HFFc6 (cell line): ENCODE results near the gene ADGRF5. TPM values are rescaled to one million over a fixed set of nuclear protein-coding genes. Genes with fewer than 3 reads are reported as not detected.

Source experiments
- DNase-seq: peaks from one replicate; pipeline ENCODE4 v3.0.0-alpha.2; 2018
- H3K27ac Mint-ChIP-seq: 2 replicates; pipeline ENCODE4 v1.8.0; 2020; ENCODE audit warnings: mild to moderate bottlenecking, mixed read lengths
- H3K27me3 Mint-ChIP-seq: 2 replicates; pipeline ENCODE4 v1.8.0; 2021; ENCODE audit warnings: mild to moderate bottlenecking, moderate library complexity, mixed read lengths; ENCODE audit not compliant: insufficient read depth
- H3K36me3 Mint-ChIP-seq: 2 replicates; pipeline ENCODE4 v1.8.0; 2021; ENCODE audit warnings: low read depth, mixed read lengths
- H3K4me1 Mint-ChIP-seq: 2 replicates; pipeline ENCODE4 v1.8.0; 2020; ENCODE audit warnings: low read depth, mixed read lengths
- H3K4me3 Mint-ChIP-seq: 2 replicates; pipeline ENCODE4 v1.8.0; 2020; ENCODE audit warnings: mild to moderate bottlenecking, moderate library complexity, mixed read lengths
- H3K9me3 Mint-ChIP-seq: 2 replicates; pipeline ENCODE4 v1.8.0; 2020; ENCODE audit warnings: mild to moderate bottlenecking, mixed read lengths
- CTCF ChIP-seq: fragments of 200-600 bp; sonication (generic); IDR thresholded peaks from 2 replicates; pipeline ENCODE4 v1.5.0; 2021; ENCODE audit warnings: antibody characterized with exemption, mild to moderate bottlenecking
- total RNA-seq, 6 experiments: library from RNA; stranded (reverse); fragmentation: NEBNext Ultra II Directional; extraction: Animal tissue kit (Norgen Biotek cat#: 25700); gene quantifications; 2 replicates in 1 of 6; 3 replicates in 5 of 6; pipeline ENCODE4 v1.2.3, GENCODE V29; 2021

ADGRF5 gene
- total RNA-seq, 6 experiments from 2014 or later = 0.06 to 0.26 (median 0.20) TPM; not detected in 2

- H3K27ac Mint-ChIP-seq = no peak overlapping the region
- no peak for DNase-seq
- no peaks in the 10 kb centered on the region for H3K36me3 Mint-ChIP-seq
- H3K27me3 Mint-ChIP-seq = peaks cover 17% of the 10 kb centered on the region
- peaks cover 4% of the 10 kb centered on the region; the same call in 1 of the 2 replicates for H3K9me3 Mint-ChIP-seq
- no peak overlapping the region for H3K4me3 Mint-ChIP-seq
- no peak for TF ChIP-seq CTCF
- H3K4me1 Mint-ChIP-seq = no peaks in the 10 kb centered on the region
These were observed 33.2 kb upstream of the ADGRF5 start for GRCh38 chr6:46954837-46955451.

- Mint-ChIP-seq H3K4me3 (no peak overlapping the region), H3K4me1 (no peaks in the 10 kb centered on the region), H3K36me3 (no peaks in the 10 kb centered on the region), H3K27me3 (peaks cover 15% of the 10 kb centered on the region), H3K27ac (no peak overlapping the region), H3K9me3 (peaks cover 4% of the 10 kb centered on the region; the same call in 1 of the 2 replicates)
- no peak for TF ChIP-seq CTCF
- no peak for DNase-seq
These were observed 32.2 kb upstream of the ADGRF5 start for GRCh38 chr6:46953921-46954320.

GRCh38 chr6:46949632-46950280 is 28.0 kb upstream of the ADGRF5 start:
- Mint-ChIP-seq H3K4me3 (no peak overlapping the region), H3K36me3 (no peaks in the 10 kb centered on the region; the same call in 1 of the 2 replicates), H3K27me3 (peaks cover 16% of the 10 kb centered on the region), H3K4me1 (no peaks in the 10 kb centered on the region), H3K9me3 (peaks cover 15% of the 10 kb centered on the region; the same call in 1 of the 2 replicates), H3K27ac (no peak overlapping the region)
- no peak for DNase-seq
- TF ChIP-seq CTCF = no peak

- no peaks in the 10 kb centered on the region for H3K4me1 Mint-ChIP-seq
- peaks cover 15% of the 10 kb centered on the region; the same call in 1 of the 2 replicates for H3K9me3 Mint-ChIP-seq
These were observed 27.0 kb upstream of the ADGRF5 start for GRCh38 chr6:46948699-46949098.

GRCh38 chr6:46947497-46947896 is 25.8 kb upstream of the ADGRF5 start:
- DNase-seq = no peak
- peaks cover 16% of the 10 kb centered on the region for H3K27me3 Mint-ChIP-seq
- no peaks in the 10 kb centered on the region for H3K4me1 Mint-ChIP-seq
- H3K9me3 Mint-ChIP-seq = peaks cover 15% of the 10 kb centered on the region; the same call in 1 of the 2 replicates
- no peak overlapping the region for H3K4me3 Mint-ChIP-seq
- no peak overlapping the region for H3K27ac Mint-ChIP-seq
- TF ChIP-seq CTCF = no peak
- H3K36me3 Mint-ChIP-seq = no peaks in the 10 kb centered on the region; the same call in 1 of the 2 replicates

More at GRCh38 chr6:46948699-46949098, 27.0 kb upstream of the ADGRF5 start:
- Mint-ChIP-seq H3K27me3 (peaks cover 17% of the 10 kb centered on the region), H3K27ac (no peak overlapping the region), H3K4me3 (no peak overlapping the region), H3K36me3 (no peaks in the 10 kb centered on the region; the same call in 1 of the 2 replicates)
- no peak for TF ChIP-seq CTCF
- DNase-seq = no peak
